Measurements from ENCODE around the gene POU4F1.

POU4F1 gene

DNA sequence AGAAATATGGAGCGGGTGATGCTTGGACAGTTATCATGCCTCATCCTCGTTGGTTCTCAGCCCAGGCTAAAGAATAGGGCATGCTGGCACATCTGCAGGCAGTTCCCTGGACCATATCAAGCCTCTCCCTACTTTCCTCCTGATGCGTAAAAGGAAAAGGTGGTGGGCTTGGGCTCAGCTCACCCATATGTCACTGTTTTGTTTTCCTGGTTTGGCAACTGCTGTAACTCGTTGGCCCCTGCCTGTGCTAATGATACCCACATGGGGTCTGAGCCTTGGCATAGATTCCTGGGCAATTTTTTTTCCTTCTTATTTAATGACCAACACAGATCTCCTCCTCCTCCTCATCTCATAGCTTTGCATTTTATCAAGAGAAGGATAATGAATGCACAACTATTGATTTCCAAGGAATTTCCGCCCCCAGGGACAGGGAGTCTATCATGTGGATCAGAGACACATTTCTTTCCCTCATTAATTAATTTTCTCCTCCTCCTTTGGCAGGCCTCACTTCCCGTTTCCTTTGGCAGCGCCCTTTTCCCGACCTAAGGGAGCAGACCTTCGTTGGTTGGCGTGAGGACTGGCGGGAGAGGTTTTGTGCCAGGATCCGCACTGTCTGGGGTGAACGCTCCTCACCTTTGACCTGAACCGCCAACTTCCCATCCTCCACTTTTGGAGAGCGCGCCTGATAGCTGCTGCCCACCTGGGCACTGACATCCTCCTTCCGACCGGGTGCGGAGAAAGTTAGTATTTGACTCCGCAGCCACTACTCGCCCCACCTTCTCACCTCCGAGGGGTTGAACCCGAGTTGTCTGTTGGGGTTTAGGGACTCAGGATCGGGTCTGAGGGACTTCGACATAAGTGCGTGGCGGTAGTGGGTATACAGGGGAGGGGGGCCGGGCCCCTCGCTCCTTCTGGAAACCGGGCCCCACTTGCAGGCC is 3.4 kb upstream of the POU4F1 start:
- DNase-seq: no peak

DNA sequence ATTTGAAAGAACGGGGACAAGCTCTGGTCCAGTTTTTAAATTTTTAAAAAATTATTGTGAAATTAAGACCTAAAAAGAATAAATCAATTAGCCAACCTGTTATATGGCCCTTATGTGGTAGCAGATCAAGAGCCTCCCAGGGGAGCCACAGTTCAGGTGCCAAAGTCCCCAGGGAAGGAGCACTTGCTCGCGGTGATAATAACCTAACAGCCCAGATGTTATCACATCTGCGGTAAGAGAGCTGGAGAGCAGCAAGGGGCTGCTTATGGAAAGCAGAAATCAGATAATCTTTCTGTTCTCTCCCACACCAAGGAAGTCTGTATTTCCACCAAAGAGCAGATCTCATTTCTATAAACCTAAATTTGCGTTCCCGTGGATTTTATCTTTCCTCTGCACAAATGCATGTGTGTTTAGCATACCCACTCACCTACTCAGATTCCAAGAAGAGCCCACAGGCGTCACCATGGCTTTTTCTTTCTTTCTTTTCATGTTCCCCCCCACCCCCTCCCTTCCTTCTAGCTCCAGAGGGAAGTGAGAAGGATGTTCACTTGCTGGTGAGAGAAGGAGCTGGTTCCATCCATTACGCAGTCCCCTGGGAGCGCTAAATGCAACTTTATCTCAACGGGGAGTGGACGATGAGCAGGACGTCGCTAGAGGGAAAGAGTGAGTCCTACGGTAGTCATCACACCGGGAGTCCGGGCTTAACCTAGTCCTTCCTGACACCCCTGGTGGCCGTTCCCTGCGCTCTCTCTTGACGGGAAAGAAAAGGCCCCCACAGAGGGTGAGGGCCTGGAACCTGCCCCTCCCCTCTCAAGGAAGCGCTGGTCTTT is 1.6 kb upstream of the POU4F1 start:
- DNase-seq: no peak

DNA sequence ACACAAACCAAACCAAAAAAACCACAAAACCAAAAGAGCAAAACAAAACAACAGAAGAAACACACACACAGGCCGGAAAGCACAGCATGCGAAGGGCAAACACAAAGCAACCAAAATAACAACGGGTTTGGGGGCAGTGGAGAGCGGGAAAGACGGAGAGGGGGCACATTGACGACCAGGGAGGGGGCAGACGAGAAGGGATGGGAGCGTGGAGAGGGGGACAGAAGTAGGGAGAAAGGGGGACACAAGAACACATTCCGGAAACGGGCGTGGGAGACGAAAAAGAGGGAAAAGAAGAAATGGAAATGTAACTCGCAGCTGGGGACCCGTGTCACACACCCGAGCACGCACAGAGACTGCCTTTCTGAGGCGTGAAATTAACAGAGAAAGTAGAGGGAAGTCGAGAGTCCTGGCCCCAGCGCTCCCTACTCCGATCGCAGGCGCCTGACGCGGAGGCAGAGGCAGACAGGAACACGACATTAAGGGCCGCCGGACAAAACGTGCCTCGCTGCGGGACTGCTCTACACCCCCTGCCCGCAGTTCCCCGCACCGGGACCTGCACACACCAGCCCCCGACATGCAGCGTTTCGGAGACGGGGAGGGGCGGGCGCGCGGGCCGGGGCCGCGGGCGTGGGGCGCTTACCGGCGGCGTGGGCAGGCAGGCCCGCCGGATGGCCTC is 652 bp downstream of the POU4F1 start:
- no peak for DNase-seq

DNA sequence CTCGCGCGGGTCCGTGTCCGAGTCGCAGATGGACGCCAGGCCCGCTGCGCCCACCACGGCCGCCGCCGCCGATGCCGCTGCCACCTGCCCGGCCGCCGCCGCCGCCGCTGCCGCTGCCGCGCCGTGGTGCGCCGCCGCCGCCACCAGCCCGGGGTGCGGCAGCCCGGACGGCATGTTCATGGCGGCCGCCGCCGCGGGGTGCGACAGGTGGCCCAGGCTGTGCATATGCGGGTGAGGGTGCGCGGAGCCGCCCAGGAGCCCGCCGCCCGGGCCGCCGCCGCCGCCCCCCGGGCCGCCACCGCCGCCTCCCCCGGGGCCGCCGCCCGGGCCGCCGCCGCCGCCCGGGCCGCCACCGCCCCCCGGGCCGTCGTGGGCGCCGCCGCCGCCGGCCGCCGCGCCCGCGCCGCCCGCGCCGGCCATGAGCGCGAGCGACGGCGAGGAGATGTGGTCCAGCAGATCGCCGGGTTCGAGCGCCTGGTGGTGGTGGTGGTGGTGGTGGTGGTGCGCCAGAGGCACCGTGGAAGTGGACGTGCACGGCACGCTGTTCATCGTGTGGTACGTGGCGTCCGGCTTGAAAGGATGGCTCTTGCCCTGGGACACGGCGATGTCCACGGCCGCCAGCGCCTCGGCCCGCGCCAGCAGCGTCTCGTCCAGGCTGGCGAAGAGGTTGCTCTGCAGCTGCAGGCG is 1.3 kb downstream of the POU4F1 start:
- DNase-seq: no peak

- DNase-seq: no peak
These were observed 2.1 kb downstream of the POU4F1 start for GRCh38 chr13:78601124-78601873.

DNA sequence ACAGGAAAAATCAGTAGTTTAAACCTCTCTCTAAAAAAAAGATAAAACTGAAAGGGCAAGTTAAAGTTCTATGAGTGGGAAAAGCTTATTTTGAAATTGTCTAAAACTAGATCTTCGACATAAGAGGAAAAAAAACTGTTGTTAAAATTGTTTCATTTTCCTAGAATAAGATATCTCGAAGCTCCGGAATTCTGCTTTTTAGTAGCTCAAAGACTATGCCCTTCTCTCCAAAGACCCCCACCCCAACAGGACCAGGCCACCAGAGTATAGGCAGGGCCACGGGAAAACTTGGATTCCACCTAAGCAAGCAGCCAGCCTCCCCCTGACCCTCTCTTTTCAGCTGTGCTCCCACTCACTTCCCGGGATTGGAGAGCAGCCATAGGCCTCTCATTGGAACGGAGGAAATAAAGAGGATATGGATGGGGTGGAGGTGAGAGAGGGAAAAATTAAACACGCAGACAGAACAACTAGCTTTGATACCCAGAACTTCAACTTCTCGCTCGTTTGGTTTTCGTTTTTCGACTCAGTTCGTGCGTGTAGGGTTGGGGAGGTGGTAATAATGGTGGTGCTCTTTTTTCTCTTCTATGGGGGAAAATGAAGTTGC is 3.0 kb downstream of the POU4F1 start:
- no peak for DNase-seq

- DNase-seq: peak; percentile 18
These were observed 3.6 kb downstream of the POU4F1 start for GRCh38 chr13:78599645-78600279.

DNA sequence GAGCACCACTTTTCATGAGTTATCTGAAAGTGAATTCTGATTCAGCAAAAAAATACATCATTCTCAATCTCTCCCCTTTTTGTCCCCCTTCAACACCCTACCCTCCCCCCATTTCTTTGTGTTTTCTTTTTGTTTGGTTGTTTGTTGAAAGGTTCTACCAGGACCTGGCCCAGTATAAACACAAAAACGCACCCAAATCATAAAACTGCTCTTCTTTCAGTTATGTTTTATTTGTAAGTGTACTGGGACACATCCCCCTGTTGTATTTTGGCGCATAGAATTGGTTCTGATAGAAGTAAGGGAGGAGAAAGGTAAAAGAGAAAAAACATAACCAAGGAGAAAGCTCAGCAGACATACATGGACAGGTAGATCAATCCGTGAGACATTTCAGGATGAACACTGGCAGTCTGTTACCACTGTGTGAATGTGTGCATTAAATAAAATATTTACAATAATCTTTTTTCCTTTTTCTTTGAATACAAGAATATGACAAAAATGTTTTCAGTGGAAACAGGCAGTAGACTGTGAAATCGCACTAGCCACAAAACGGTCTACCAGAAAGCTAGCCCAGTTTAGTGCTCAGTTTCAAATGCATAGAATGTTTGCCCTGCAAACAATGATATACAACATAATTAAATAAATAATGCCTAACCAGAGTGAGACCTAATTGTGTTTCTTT is 4.2 kb downstream of the POU4F1 start:
- no peak for DNase-seq

- no peak for DNase-seq
These were observed 5.1 kb downstream of the POU4F1 start for GRCh38 chr13:78598116-78598781.

DNA sequence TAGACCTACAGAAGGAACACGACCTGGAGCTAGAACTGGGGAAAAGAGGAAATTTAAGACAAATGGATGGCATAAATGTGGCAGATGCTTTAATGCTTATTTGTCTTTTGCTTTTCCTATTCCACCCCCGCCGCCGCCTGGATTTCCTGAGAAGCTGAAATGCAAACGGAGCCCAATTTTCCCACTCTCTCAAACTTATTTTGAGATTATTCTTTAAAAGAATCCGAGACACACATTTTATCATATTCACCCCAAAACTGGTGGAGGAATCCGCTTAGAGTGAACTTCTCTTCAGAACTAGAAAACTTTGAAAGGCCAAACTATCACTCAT is 5.8 kb downstream of the POU4F1 start:
- DNase-seq: no peak

GRCh38 chr13:78596736-78597601 is 6.4 kb downstream of the POU4F1 start:
- no peak for DNase-seq

- DNase-seq: no peak
These were observed 7.0 kb downstream of the POU4F1 start for GRCh38 chr13:78596399-78596735.

DNA sequence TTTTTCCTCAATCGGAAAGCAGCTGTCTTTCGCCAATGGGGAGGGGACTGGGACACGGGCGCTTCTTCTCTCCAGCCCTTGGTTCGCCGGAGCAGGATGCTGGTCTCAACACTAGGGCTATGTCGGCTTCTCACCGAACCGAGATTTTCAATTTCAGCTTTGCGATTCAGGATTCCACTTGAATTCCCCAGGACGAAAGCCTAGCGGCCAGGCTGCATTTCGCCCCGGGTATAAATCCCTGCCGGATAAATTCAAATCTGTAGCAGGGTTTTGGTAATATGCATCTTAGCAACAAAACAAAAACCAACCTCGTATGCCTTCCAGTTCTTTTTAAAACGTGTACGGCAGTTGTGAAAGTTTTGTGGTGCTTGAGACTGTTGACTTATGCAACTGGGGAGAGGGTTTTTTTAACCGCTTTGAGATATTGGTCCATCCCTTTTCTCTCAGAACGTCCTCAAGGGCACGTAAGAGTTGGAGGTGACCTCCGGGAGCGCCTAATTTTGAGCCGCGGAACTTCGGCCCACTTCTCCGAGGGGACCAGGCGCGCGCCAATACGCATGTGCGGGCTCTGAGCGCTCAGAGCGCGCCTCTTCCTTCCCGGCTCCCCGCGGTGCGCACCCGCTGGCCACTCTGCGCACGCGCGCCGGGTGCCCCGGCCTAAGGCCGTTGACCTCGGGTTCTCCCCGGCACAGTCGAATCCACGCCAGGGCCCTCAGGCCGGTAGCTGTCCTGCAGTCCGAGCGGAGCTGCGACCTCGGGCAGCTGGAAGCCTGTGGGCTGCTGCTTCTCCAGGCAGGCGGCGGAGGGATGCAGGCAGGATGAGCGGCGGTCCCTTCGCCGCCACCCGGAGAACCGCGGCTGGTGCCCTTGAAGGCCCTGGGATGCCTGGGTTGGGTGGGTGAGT is 7.6 kb downstream of the POU4F1 start:
- no peak for DNase-seq

DNA sequence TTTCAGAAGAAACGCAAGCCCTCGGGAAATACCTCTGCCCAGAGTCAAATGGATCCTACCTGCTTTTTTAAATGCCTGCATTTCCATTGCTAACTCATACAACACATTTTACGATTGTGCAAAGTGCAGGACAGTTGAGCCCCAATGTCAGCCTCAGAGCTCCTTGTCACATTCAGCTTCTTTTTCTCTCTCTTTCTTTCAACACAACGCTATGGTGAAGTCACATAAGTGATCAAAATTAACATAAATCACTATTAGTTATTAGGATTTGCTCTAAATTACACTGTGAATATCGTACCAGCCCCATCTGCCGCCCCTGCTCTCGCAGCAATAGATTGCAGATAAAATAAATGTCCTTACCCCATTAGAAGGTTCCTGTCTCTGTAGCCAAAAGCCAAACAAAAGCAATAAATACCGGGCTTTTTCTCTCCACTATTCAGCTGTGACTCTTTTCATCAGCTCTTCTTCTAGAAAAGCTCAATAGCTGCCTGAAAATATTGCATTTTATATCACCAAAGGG is 8.8 kb downstream of the POU4F1 start:
- DNase-seq: no peak

DNA sequence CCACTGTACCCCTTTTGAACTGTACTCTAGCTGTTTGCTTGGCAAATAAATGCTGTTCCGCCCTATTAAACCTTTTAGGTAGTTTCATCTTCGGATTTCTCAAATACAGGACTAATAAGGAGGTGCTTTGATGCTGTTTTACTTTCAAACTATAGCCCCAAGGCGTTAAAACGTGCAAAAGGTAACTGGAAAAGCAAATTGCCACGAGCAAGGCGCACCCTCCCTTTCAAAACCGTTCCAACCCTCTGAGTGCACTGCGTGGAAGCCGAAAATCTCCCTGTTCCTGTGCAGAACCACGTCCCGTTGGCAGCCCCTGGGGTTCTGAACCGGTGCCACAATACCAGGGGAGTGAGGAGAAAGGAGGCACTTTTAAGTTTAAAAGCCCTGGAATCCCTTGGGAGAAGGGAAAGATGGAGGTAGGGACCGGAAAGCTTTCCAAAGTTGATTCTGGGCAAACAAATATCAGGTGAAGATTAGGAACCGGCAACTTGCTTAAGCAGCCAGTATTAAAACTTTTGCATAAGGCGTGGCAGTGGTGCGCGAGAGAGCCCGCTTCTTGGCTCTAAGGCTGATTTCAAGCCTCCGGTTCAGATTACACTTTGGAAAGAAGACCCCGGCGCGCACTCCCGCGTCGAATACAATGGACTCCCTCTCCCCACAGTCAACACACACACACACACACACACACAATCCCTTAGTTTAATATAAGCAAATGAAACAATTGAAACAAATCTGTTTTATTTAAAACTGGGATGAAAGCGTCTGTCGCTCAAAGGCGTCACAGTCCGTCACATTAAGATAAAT is 9.5 kb downstream of the POU4F1 start:
- DNase-seq: no peak

- DNase-seq: no peak
These were observed 10.2 kb downstream of the POU4F1 start for GRCh38 chr13:78593129-78593528.

DNA sequence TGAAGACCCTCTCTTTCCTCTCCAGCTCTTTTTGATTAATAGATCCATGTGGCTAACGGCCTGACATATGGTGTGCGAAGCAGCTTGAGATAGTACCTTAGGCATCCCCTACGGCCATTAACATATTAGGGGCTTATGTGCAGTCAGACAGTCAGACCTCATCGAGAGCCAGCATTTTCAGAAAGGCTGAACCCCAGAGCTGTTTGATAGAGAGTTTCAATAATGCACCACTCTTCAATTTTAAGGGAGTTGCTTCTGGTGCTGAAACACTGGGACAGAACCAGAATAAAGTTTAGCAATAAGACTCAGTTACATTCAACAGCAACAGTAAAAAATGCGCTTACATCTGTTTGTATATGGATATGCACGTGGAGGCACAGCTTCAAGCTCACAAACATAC is 10.8 kb downstream of the POU4F1 start:
- DNase-seq: no peak

All from SIG-M5 (cell line).